HepG2 (cell line): ENCODE data around the gene PHYH. TPM values are rescaled to one million over a fixed set of nuclear protein-coding genes. Genes with fewer than 3 reads are reported as not detected.
A peak's percentile ranks its signal among the peaks of the same experiment; 100 is the strongest.

Source experiments
- ADNP ChIP-seq: sonication (generic); formaldehyde crosslinking; IDR thresholded peaks from 2 replicates; pipeline ENCODE4 v1.4.0; 2020; ENCODE audit warnings: missing genetic modification reagents
- CHD2 ChIP-seq: IDR thresholded peaks from 2 replicates; pipeline ENCODE4 v1.6.1; 2011; ENCODE audit warnings: low read depth, low read length, improper control_type of control experiment
- DPF2 ChIP-seq: sonication (generic); formaldehyde crosslinking; IDR thresholded peaks from 2 replicates; pipeline ENCODE4 v1.4.0; 2020; ENCODE audit warnings: mild to moderate bottlenecking, low read depth, missing genetic modification reagents, borderline replicate concordance
- FOSL2 ChIP-seq: sonication (generic); formaldehyde crosslinking; IDR thresholded peaks from 2 replicates; pipeline ENCODE4 v1.4.0; 2020; ENCODE audit warnings: missing genetic modification reagents
- GATA4 ChIP-seq: sonication (generic); IDR thresholded peaks from 2 replicates; pipeline ENCODE4 v1.6.1; 2016; ENCODE audit warnings: antibody characterized with exemption, low read depth, borderline replicate concordance
- MBNL3 ChIP-seq: fragments of 250-450 bp; sonication (Bioruptor Pico); conservative IDR thresholded peaks from 2 replicates; pipeline ENCODE4 v1.8.0; 2022; ENCODE audit warnings: mild to moderate bottlenecking, inconsistent platforms
- RARG ChIP-seq: sonication (generic); formaldehyde crosslinking; IDR thresholded peaks from 2 replicates; pipeline ENCODE4 v1.4.0; 2020; ENCODE audit warnings: low read depth, mild to moderate bottlenecking, missing genetic modification reagents
- SETDB1 ChIP-seq: sonication (generic); formaldehyde crosslinking; IDR thresholded peaks from 2 replicates; pipeline ENCODE4 v1.5.1; 2020; ENCODE audit warnings: missing genetic modification reagents, mild to moderate bottlenecking, borderline replicate concordance
- STAT5B ChIP-seq: sonication (generic); formaldehyde crosslinking; IDR thresholded peaks from 2 replicates; pipeline ENCODE4 v1.4.0; 2020; ENCODE audit warnings: missing genetic modification reagents
- THAP11 ChIP-seq: IDR thresholded peaks from 2 replicates; pipeline ENCODE4 v1.6.1; 2016; ENCODE audit warnings: missing biosample characterization, missing genetic modification reagents
- TMF1 ChIP-seq: sonication (generic); formaldehyde crosslinking; IDR thresholded peaks from 2 replicates; pipeline ENCODE4 v1.8.1; 2022; ENCODE audit warnings: low read depth, missing genetic modification reagents
- ZBTB21 ChIP-seq: sonication (generic); formaldehyde crosslinking; IDR thresholded peaks from 2 replicates; pipeline ENCODE4 v1.4.0; 2020; ENCODE audit warnings: missing genetic modification reagents
- ZNF383 ChIP-seq: sonication (generic); formaldehyde crosslinking; IDR thresholded peaks from 2 replicates; pipeline ENCODE4 v1.4.0; 2020; ENCODE audit warnings: missing genetic modification reagents, mild to moderate bottlenecking, borderline replicate concordance
- ZNF572 ChIP-seq: sonication (generic); formaldehyde crosslinking; IDR thresholded peaks from 2 replicates; pipeline ENCODE4 v1.5.1; 2020; ENCODE audit warnings: mild to moderate bottlenecking, missing genetic modification reagents
- ZSCAN9 ChIP-seq: IDR thresholded peaks from 2 replicates; pipeline ENCODE4 v1.6.1; 2016; ENCODE audit warnings: borderline replicate concordance
- polyA plus RNA-seq, 8 experiments: library from polyadenylated mRNA; depleted of rRNA in 3 of 8; stranded (reverse) in 7 of 8; unstranded in 1 of 8; fragments of >200 nt; fragmentation: Illumina TruSeq in 4 of 8; extraction: Trizol in 4 of 8; gene quantifications; 2 replicates each; pipeline versions ENCODE4 v1.2.1 to v1.2.3, GENCODE V29; 2011 to 2016; ENCODE audit warnings: low read depth in 4 of 8, missing spikeins in 1 of 8, mixed read lengths in 1 of 8; ENCODE audit not compliant: insufficient read depth in 1 of 8
- total RNA-seq, 5 experiments: library from RNA; depleted of rRNA; stranded (reverse); fragments of >200 nt; fragmentation: Illumina TruSeq; extraction: Trizol; gene quantifications; 2 replicates each; pipeline ENCODE4 v1.2.3, GENCODE V29; 2016; ENCODE audit warnings: low read depth in 1 of 5
- TF ChIP-seq, protein P1 (sequence below): IDR thresholded peaks from 2 replicates; pipeline ENCODE4 v1.6.1; 2016; ENCODE audit warnings: missing compliant biosample characterization, missing genetic modification reagents, borderline replicate concordance
- TF ChIP-seq, protein P2 (sequence below): sonication (generic); formaldehyde crosslinking; IDR thresholded peaks from 2 replicates; pipeline ENCODE4 v1.4.0; 2020; ENCODE audit warnings: missing genetic modification reagents, borderline replicate concordance
- TF ChIP-seq, protein P3 (sequence below): sonication (generic); formaldehyde crosslinking; IDR thresholded peaks from 2 replicates; pipeline ENCODE4 v1.9.0; 2021; ENCODE audit warnings: missing genetic modification reagents, borderline replicate concordance
- TF ChIP-seq, protein P4 (sequence below): sonication (generic); formaldehyde crosslinking; IDR thresholded peaks from 2 replicates; pipeline ENCODE4 v1.4.0; 2020; ENCODE audit warnings: mild to moderate bottlenecking, low read depth, missing genetic modification reagents
- TF ChIP-seq, protein P5 (sequence below): fragments of 450-650 bp; IDR thresholded peaks from 2 replicates; pipeline ENCODE4 v1.6.1; 2017; ENCODE audit warnings: mild to moderate bottlenecking
- TF ChIP-seq, protein P6 (sequence below): IDR thresholded peaks from 2 replicates; pipeline ENCODE4 v1.6.1; 2018; ENCODE audit warnings: missing genetic modification reagents, mild to moderate bottlenecking, missing compliant biosample characterization

PHYH gene
- total and polyA plus RNA-seq, 2 of the 13 experiments (the other 11 are each of a cell fraction or from before 2014, with no cell fraction given): 27.2 to 34.5 TPM

DNA sequence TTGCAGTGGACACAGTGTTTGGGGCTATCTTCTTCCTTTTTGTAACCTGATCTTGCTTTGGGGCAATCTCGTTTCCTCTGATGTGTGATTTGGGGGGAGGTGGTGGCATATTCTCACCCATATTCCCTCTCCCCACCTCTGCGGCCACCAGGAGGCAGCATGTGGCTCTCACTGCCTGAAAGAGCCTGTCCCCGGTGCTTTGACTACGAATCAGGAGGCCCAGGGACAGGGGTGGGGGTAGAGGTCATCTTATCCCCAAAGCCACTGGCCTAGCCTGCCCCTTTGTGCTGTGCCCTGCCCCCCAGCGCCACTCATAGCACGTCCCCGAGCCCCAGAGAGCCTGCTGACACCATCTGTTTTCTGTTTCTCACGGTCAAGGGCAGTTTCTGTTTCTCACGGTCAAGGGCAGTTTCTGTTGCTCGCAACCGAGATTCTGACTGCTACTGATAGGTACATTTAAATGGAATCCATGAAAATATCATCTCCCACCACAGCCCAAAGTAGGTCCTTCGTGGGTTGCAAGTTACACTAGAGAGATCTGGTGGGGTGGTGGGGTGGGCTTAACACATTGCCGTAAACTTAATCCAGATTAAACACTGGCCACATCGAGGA is 28.2 kb downstream of the PHYH start (continued):
- TF ChIP-seq ZNF383 (CRISPR knock-in tag) (no peak), DPF2 (no peak), TMF1 (0 out of 2 replicates have a peak, but pooled peaks have one; percentile 54), FOSL2 (CRISPR knock-in tag) (no peak), STAT5B (CRISPR knock-in tag) (no peak), MBNL3 (CRISPR knock-in tag) (no peak), ZSCAN9 (no peak), ZBTB21 (CRISPR knock-in tag) (no peak), THAP11 (peak; percentile 38; the same call in 1 of the 2 replicates), GATA4 (no peak), RARG (no peak), ADNP (CRISPR knock-in tag) (no peak), ZNF572 (CRISPR knock-in tag) (no peak), SETDB1 (no peak), CHD2 (no peak; the same call in 1 of the 2 replicates)
- TF ChIP-seq, protein P1, sequence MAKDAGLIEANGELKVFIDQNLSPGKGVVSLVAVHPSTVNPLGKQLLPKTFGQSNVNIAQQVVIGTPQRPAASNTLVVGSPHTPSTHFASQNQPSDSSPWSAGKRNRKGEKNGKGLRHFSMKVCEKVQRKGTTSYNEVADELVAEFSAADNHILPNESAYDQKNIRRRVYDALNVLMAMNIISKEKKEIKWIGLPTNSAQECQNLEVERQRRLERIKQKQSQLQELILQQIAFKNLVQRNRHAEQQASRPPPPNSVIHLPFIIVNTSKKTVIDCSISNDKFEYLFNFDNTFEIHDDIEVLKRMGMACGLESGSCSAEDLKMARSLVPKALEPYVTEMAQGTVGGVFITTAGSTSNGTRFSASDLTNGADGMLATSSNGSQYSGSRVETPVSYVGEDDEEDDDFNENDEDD (CRISPR knock-in tag): no peak
- TF ChIP-seq, protein P2, sequence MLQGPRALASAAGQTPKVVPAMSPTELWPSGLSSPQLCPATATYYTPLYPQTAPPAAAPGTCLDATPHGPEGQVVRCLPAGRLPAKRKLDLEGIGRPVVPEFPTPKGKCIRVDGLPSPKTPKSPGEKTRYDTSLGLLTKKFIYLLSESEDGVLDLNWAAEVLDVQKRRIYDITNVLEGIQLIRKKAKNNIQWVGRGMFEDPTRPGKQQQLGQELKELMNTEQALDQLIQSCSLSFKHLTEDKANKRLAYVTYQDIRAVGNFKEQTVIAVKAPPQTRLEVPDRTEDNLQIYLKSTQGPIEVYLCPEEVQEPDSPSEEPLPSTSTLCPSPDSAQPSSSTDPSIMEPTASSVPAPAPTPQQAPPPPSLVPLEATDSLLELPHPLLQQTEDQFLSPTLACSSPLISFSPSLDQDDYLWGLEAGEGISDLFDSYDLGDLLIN: no peak
- TF ChIP-seq, protein P3, sequence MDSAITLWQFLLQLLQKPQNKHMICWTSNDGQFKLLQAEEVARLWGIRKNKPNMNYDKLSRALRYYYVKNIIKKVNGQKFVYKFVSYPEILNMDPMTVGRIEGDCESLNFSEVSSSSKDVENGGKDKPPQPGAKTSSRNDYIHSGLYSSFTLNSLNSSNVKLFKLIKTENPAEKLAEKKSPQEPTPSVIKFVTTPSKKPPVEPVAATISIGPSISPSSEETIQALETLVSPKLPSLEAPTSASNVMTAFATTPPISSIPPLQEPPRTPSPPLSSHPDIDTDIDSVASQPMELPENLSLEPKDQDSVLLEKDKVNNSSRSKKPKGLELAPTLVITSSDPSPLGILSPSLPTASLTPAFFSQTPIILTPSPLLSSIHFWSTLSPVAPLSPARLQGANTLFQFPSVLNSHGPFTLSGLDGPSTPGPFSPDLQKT (CRISPR knock-in tag): no peak
- TF ChIP-seq, protein P4, sequence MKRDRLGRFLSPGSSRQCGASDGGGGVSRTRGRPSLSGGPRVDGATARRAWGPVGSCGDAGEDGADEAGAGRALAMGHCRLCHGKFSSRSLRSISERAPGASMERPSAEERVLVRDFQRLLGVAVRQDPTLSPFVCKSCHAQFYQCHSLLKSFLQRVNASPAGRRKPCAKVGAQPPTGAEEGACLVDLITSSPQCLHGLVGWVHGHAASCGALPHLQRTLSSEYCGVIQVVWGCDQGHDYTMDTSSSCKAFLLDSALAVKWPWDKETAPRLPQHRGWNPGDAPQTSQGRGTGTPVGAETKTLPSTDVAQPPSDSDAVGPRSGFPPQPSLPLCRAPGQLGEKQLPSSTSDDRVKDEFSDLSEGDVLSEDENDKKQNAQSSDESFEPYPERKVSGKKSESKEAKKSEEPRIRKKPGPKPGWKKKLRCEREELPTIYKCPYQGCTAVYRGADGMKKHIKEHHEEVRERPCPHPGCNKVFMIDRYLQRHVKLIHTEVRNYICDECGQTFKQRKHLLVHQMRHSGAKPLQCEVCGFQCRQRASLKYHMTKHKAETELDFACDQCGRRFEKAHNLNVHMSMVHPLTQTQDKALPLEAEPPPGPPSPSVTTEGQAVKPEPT (CRISPR knock-in tag): no peak
- TF ChIP-seq, protein P5, sequence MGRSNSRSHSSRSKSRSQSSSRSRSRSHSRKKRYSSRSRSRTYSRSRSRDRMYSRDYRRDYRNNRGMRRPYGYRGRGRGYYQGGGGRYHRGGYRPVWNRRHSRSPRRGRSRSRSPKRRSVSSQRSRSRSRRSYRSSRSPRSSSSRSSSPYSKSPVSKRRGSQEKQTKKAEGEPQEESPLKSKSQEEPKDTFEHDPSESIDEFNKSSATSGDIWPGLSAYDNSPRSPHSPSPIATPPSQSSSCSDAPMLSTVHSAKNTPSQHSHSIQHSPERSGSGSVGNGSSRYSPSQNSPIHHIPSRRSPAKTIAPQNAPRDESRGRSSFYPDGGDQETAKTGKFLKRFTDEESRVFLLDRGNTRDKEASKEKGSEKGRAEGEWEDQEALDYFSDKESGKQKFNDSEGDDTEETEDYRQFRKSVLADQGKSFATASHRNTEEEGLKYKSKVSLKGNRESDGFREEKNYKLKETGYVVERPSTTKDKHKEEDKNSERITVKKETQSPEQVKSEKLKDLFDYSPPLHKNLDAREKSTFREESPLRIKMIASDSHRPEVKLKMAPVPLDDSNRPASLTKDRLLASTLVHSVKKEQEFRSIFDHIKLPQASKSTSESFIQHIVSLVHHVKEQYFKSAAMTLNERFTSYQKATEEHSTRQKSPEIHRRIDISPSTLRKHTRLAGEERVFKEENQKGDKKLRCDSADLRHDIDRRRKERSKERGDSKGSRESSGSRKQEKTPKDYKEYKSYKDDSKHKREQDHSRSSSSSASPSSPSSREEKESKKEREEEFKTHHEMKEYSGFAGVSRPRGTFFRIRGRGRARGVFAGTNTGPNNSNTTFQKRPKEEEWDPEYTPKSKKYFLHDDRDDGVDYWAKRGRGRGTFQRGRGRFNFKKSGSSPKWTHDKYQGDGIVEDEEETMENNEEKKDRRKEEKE: no peak
- TF ChIP-seq, protein P6, sequence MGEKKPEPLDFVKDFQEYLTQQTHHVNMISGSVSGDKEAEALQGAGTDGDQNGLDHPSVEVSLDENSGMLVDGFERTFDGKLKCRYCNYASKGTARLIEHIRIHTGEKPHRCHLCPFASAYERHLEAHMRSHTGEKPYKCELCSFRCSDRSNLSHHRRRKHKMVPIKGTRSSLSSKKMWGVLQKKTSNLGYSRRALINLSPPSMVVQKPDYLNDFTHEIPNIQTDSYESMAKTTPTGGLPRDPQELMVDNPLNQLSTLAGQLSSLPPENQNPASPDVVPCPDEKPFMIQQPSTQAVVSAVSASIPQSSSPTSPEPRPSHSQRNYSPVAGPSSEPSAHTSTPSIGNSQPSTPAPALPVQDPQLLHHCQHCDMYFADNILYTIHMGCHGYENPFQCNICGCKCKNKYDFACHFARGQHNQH: no peak; the same call in 1 of the 2 replicates
